Measurements from ENCODE around the gene MGMT. TPM values are rescaled to one million over a fixed set of nuclear protein-coding genes. Genes with fewer than 3 reads are reported as not detected.
A peak's percentile ranks its signal among the peaks of the same experiment; 100 is the strongest.

The MGMT gene
- total RNA-seq, 1 donor from 2014 or later: 20.8 TPM

GRCh38 chr10:129730993-129731325 is 263.9 kb downstream of the MGMT start:
- no peaks in the 10 kb centered on the region for H3K4me1 Mint-ChIP-seq (ENCODE audit: unreplicated experiment)
- no peak overlapping the region for H3K4me3 Mint-ChIP-seq (ENCODE audit: unreplicated experiment)
- H3K9me3 Mint-ChIP-seq (ENCODE audit: unreplicated experiment): peaks cover 27% of the 10 kb centered on the region
- H3K27me3 Mint-ChIP-seq (ENCODE audit: unreplicated experiment): no peaks in the 10 kb centered on the region
- peaks cover 2% of the 10 kb centered on the region for H3K36me3 Mint-ChIP-seq (ENCODE audit: unreplicated experiment)
- no peak overlapping the region for H3K27ac Mint-ChIP-seq (ENCODE audit: unreplicated experiment)
- no peak for TF ChIP-seq CTCF (IDR thresholded peaks at IDR 0.05)
- DNase-seq (ENCODE audit: extremely low spot score, unreplicated experiment): peak; percentile 77

- no peaks in the 10 kb centered on the region for H3K4me1 Mint-ChIP-seq (ENCODE audit: unreplicated experiment)
- H3K36me3 Mint-ChIP-seq (ENCODE audit: unreplicated experiment): no peaks in the 10 kb centered on the region
- H3K27me3 Mint-ChIP-seq (ENCODE audit: unreplicated experiment): no peaks in the 10 kb centered on the region
- H3K27ac Mint-ChIP-seq (ENCODE audit: unreplicated experiment): no peak overlapping the region
- no peak for DNase-seq (ENCODE audit: extremely low spot score, unreplicated experiment)
- no peak for TF ChIP-seq CTCF (IDR thresholded peaks at IDR 0.05)
- H3K9me3 Mint-ChIP-seq (ENCODE audit: unreplicated experiment): peaks cover 12% of the 10 kb centered on the region
- no peak overlapping the region for H3K4me3 Mint-ChIP-seq (ENCODE audit: unreplicated experiment)
Measured at GRCh38 chr10:129740532-129741279, 273.7 kb downstream of the MGMT start.

GRCh38 chr10:129741280-129741977 is 274.4 kb downstream of the MGMT start:
- DNase-seq (ENCODE audit: extremely low spot score, unreplicated experiment): peak; percentile 81
- H3K4me3 Mint-ChIP-seq (ENCODE audit: unreplicated experiment): no peak overlapping the region
- no peaks in the 10 kb centered on the region for H3K4me1 Mint-ChIP-seq (ENCODE audit: unreplicated experiment)
- peaks cover 14% of the 10 kb centered on the region for H3K9me3 Mint-ChIP-seq (ENCODE audit: unreplicated experiment)
- H3K36me3 Mint-ChIP-seq (ENCODE audit: unreplicated experiment): no peaks in the 10 kb centered on the region
- no peaks in the 10 kb centered on the region for H3K27me3 Mint-ChIP-seq (ENCODE audit: unreplicated experiment)
- TF ChIP-seq CTCF (IDR thresholded peaks at IDR 0.05): no peak
- no peak overlapping the region for H3K27ac Mint-ChIP-seq (ENCODE audit: unreplicated experiment)

GRCh38 chr10:129741978-129742741 is 275.1 kb downstream of the MGMT start:
- H3K4me3 Mint-ChIP-seq (ENCODE audit: unreplicated experiment): no peak overlapping the region
- H3K4me1 Mint-ChIP-seq (ENCODE audit: unreplicated experiment): no peaks in the 10 kb centered on the region
- no peak overlapping the region for H3K27ac Mint-ChIP-seq (ENCODE audit: unreplicated experiment)
- no peaks in the 10 kb centered on the region for H3K27me3 Mint-ChIP-seq (ENCODE audit: unreplicated experiment)
- DNase-seq (ENCODE audit: extremely low spot score, unreplicated experiment): peak; percentile 73
- no peak for TF ChIP-seq CTCF (IDR thresholded peaks at IDR 0.05)
- peaks cover 18% of the 10 kb centered on the region for H3K9me3 Mint-ChIP-seq (ENCODE audit: unreplicated experiment)
- no peaks in the 10 kb centered on the region for H3K36me3 Mint-ChIP-seq (ENCODE audit: unreplicated experiment)
